ENCODE data around the gene NXN. TPM values are rescaled to one million over a fixed set of nuclear protein-coding genes. Genes with fewer than 3 reads are reported as not detected.
"Not testable (repeated sequence)": the region's sequence is repeated elsewhere in the genome, so short reads cannot be mapped to it uniquely, and the experiment has no call there.

Gene NXN
- total and polyA plus RNA-seq, 3 donors from 2014 or later, result 22.9 to 26.0 (median 23.0) TPM

- 90 to 96% methylated on average over 11 of the region's 11 CpGs for WGBS, 2 donors
- no peaks in the 10 kb centered on the region for H3K36me3 ChIP-seq (ENCODE audit: low read depth, missing control alignments)
- no peaks in the 10 kb centered on the region for H3K4me1 ChIP-seq
- H3K4me3 ChIP-seq, result no peak overlapping the region
- H3K27me3 ChIP-seq, result no peaks in the 10 kb centered on the region
- H3K27ac ChIP-seq, result no peak overlapping the region
- no peaks in the 10 kb centered on the region for H3K9me3 ChIP-seq
- no peak for DNase-seq
- TF ChIP-seq CTCF (IDR thresholded peaks at IDR 0.05), result no peak
- no peak for TF ChIP-seq POLR2A (IDR thresholded peaks at IDR 0.05)
- intact Hi-C loops (cut with DNase I; ENCODE audit: low total_unique reads), result no loop called here
Observed at GRCh38 chr17:838486-838885, 141.1 kb downstream of the NXN start.

- no peaks in the 10 kb centered on the region for H3K27me3 ChIP-seq
- TF ChIP-seq CTCF (IDR thresholded peaks at IDR 0.05) (no peak), POLR2A (IDR thresholded peaks at IDR 0.05) (no peak)
- 77 to 94% methylated on average over 4 to 9 of the region's 9 CpGs for WGBS, 2 donors
- H3K36me3 ChIP-seq (ENCODE audit: low read depth, missing control alignments), result no peaks in the 10 kb centered on the region
- H3K4me3 ChIP-seq, result no peak overlapping the region
- no peak for DNase-seq
- no peak overlapping the region for H3K27ac ChIP-seq
- no peaks in the 10 kb centered on the region for H3K9me3 ChIP-seq
- intact Hi-C loops (cut with DNase I; ENCODE audit: low total_unique reads), result no loop called here
- H3K4me1 ChIP-seq, result no peaks in the 10 kb centered on the region
Observed at GRCh38 chr17:836151-836550, 143.4 kb downstream of the NXN start.

GRCh38 chr17:835721-836120 lies 143.9 kb downstream of the NXN start:
- H3K4me3 ChIP-seq; intact Hi-C loops (cut with DNase I; ENCODE audit: low total_unique reads); H3K4me1 ChIP-seq; H3K36me3 ChIP-seq (ENCODE audit: low read depth, missing control alignments); H3K27me3 ChIP-seq; H3K27ac ChIP-seq; H3K9me3 ChIP-seq; DNase-seq: not testable (repeated sequence)
- 85 to 93% methylated on average over 6 to 12 of the region's 27 CpGs for WGBS, 2 donors

GRCh38 chr17:835263-835662 lies 144.3 kb downstream of the NXN start:
- WGBS, 2 donors, result 49 to 68% methylated on average over 9 of the region's 9 CpGs
- intact Hi-C loops (cut with DNase I; ENCODE audit: low total_unique reads), result no loop called here
- no peaks in the 10 kb centered on the region for H3K9me3 ChIP-seq
- no peak overlapping the region for H3K27ac ChIP-seq
- no peak for TF ChIP-seq CTCF (IDR thresholded peaks at IDR 0.05)
- TF ChIP-seq POLR2A (IDR thresholded peaks at IDR 0.05), result no peak
- no peak for DNase-seq
- no peaks in the 10 kb centered on the region for H3K36me3 ChIP-seq (ENCODE audit: low read depth, missing control alignments)
- H3K27me3 ChIP-seq, result no peaks in the 10 kb centered on the region
- H3K4me1 ChIP-seq, result no peaks in the 10 kb centered on the region
- no peak overlapping the region for H3K4me3 ChIP-seq

GRCh38 chr17:834136-834535 lies 145.4 kb downstream of the NXN start:
- Histone ChIP-seq H3K9me3 (no peaks in the 10 kb centered on the region), H3K27ac (no peak overlapping the region), H3K27me3 (no peaks in the 10 kb centered on the region), H3K36me3 (ENCODE audit: low read depth, missing control alignments) (no peaks in the 10 kb centered on the region), H3K4me3 (no peak overlapping the region), H3K4me1 (no peaks in the 10 kb centered on the region)
- TF ChIP-seq CTCF (IDR thresholded peaks at IDR 0.05), result no peak
- TF ChIP-seq POLR2A (IDR thresholded peaks at IDR 0.05), result no peak
- WGBS, 2 donors, result 90 to 94% methylated on average over 6 of the region's 6 CpGs
- DNase-seq, result no peak
- intact Hi-C loops (cut with DNase I; ENCODE audit: low total_unique reads), result no loop called here
